GM19240 (cell line): ENCODE measurements around the gene TNFRSF13B.
"Not testable (repeated sequence)": the region's sequence is repeated elsewhere in the genome, so short reads cannot be mapped to it uniquely, and the experiment has no call there.

ENCODE experiments used
- DNase-seq: peaks from one replicate; pipeline ENCODE4 v3.0.0; 2011; ENCODE audit warnings: low spot score; ENCODE audit not compliant: insufficient read length

The TNFRSF13B gene

GRCh38 chr17:16987066-16987829, 15.3 kb upstream of the TNFRSF13B start:
- no peak for DNase-seq

GRCh38 chr17:16986391-16986790, 14.5 kb upstream of the TNFRSF13B start:
- no peak for DNase-seq

- no peak for DNase-seq
These were observed 10.0 kb upstream of the TNFRSF13B start for GRCh38 chr17:16981928-16982327.

DNA sequence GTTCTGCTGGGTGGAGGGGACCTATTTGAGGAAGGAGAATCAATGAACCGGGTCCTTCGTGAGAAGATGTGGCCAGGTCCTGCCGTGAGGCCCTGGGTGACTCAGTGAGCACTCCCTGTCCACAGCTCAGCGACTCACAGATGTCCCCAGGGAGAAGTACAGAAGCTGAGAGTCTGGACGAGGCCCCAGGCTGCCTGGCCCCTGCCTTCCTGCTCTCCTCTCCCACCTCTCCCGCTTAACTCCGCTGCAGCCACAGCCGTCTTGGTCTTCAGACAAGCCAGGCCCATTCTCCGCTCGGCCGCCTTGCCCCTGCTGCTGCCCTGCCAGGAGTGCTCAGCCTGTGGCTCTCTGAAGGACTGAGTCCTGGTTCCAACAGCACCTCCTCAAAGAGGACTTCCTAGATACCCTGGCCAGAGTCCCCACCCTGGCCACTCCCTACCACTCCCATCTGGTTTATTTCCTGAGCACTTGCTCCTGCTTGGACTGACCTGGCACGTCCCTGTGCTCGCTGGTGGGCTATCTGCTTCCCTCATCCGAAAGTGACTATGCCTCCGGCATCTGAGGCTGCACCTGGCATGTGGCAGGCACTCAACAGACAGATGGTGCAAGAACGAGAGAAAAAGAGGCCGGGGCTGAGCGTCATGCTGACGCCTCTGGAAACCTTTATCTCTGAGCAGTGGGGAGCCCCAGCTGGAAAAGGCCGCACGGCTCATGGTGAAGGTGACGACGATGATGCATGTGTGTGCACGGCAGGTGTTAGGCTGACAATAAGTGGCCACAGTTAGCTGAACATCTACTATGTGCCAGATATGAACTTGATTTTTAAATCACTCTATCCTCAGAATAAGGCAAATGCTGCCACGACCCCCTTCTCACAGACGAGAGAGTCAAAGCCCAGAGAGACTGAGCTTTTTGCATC, 9.2 kb upstream of the TNFRSF13B start:
- DNase-seq = no peak

GRCh38 chr17:16980061-16980460, 8.1 kb upstream of the TNFRSF13B start:
- DNase-seq = no peak

DNA sequence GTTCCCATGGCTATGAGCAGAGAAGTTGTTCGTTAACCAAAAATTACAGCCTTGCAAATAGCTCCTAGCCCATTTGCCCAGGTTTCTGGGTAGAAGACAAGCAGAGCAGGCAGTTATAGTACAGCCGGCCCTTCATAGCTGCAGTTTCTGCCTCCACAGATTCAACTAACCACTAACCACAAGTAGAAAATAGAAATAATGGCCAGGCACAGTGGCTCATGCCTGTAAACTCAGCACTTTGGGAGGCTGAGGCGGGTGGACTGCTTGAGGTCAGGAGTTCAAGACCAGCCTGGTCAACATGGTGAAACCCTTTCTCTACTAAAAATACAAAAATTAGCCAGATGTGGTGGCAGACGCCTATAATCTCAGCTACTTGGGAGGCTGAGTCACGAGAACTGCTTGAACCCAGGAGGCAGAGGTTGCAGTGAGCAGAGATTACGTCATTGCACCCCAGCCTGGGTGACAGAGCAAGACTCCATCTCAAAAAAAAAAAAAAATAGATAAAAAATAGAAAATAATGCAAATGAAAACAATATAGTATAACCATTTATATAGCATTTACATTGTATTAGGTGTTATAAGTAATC, 7.4 kb upstream of the TNFRSF13B start:
- DNase-seq = not testable (repeated sequence)

- no peak for DNase-seq
These were observed 6.0 kb upstream of the TNFRSF13B start for GRCh38 chr17:16977932-16978331.

DNA sequence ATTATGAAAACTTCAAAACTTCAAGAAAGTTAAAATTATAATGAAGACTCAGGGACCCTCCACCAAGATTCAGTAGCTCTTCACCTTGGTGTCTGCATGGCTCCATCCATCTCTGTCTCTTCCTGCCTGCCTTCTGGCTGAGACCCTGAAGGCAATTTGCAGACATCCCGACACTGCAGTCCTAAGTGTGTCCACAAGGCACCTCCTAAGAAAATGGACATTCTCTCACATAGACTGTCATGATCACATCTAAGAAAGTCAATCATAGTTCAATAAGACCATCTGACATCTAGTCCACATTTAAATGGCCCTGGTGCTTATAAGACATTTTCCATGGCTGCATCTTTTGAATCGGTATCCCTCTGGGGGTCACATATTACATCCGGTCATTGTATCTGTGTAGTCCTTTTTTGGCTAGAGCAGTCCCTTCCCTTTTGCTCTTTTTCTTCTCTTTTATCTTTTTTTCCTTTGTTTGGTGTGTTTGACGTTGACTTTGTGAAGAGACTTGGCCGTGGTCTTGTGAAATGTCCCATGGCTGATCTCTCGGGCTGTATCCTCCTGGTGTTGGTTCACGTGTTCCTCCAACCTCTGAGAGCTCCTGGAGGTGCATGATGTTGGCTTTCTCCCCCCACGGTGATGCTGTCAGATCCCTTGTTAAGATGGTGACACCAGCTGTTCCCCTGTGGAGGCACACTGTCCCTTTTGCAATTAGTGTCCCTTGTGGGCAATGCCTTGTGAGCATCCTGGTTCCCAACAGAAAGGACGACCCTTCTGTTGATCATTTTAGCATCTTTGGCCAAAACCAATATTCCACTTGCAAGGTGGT, 5.0 kb upstream of the TNFRSF13B start:
- DNase-seq = no peak

GRCh38 chr17:16975744-16976625, 4.1 kb upstream of the TNFRSF13B start:
- DNase-seq = no peak

- DNase-seq = no peak
These were observed 3.3 kb upstream of the TNFRSF13B start for GRCh38 chr17:16975277-16975651.

- no peak for DNase-seq
These were observed 2.8 kb upstream of the TNFRSF13B start for GRCh38 chr17:16974569-16975276.

- DNase-seq = no peak
These were observed 2.0 kb upstream of the TNFRSF13B start for GRCh38 chr17:16973760-16974540.

- not testable (repeated sequence) for DNase-seq
These were observed 1.1 kb upstream of the TNFRSF13B start for GRCh38 chr17:16973043-16973442.

- DNase-seq = no peak
These were observed 428 bp upstream of the TNFRSF13B start for GRCh38 chr17:16972346-16972745.

DNA sequence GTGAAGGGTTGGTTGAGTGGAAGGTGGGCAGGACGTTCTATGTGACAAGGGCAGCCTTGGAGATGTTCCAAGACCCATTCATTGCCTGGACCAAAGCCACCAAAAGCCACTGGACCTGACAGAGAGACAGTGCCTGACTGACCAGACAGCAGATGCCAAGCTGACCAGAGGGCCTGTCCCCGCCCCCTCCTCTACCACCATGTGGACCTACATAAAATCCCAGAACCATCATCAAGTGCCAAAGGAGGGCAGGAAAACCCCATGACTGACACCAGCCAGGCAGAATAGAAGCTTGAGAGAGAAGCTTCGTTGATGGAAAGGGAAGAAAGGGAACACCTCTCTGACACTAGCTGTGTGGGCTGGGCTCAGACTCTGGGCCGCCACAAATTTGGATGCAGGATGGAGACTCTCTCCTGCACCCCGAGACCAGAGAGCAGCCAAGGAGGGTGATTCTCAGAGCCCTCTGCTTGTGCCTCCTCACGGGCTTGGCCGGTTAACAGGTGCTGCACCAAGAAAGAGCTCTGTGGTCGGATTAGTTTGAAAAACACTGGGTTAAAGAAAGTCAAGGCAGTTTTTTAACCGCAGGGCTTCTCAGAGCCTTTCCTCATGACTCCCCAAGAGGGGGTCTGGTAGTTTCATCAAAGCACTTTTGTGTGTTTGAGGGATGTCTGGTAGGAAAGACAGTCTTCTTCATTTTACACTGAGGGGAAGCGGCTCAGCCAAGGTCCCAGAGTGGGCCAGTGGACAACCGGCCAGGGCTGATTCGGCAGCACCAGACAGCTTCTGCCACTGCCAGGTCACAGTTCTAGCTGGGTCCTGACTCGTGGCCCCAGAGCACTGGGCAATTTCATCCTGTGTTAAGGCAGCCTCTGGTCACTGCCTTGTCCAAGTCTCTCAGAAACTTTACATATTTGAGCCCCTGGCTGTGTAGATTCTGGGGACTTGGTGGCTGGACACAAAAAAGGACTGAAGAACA, 1.7 kb downstream of the TNFRSF13B start:
- DNase-seq = no peak

DNA sequence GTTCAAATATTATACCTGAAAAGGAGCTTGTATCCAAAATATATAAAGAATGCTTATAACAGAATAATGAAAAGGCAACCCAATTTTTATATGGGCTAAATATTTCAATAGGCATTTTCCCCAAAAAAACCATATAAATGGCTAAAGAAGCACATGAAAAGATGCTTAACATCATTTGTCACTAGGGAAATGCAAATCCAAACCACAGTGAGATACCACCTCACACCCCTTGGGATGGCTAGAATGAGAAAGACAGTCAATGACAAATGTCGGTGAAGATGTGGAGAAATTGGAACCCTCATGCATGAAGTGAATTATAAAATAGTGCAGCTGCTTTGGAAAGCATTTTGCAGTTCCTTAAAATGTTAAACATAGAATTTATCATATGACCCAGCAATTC, 3.1 kb downstream of the TNFRSF13B start:
- DNase-seq = no peak

DNA sequence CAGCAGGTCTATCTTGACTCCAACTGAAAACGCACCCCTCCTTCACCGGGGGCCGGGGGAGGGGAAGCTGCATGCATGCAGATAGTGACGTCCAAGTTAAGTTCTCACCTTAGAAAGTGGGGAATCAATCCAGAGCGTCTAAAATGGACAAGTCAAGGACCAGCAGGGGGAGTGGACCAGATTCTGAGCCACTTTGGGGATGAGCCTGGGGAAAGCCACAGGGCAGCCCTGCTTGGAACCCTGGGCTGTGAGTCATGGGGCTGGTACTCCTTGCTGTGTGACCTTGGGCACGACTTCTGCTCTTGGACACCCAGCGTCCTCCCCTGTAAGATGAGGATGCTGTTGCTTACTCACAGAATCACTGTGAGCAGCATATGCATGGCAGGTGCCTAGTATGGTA, 9.1 kb downstream of the TNFRSF13B start:
- no peak for DNase-seq

DNA sequence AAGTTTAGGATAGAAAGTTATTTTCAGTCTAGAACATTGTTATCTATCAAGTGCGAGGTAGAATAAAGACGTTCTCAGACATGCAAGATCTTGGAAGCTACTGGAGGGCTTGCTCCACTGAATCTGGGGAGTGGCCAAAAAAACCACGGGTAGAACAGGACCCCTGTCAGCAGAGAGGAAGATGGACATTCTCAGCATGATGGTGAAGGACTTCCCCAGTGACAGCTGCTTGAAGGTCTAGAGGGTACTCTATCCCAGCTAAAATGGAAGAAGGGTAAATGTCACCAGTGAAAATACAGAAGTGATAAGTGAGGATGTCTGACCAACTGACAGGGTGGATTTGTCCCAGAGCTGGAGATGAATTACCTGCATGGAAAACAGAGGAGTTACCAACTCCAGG, 10.1 kb downstream of the TNFRSF13B start:
- DNase-seq = no peak
